ENCODE results near the gene BCAP31. TPM values are rescaled to one million over a fixed set of nuclear protein-coding genes. Genes with fewer than 3 reads are reported as not detected.

BCAP31 gene
- total RNA-seq, 1 experiment from 2014 or later: 138 TPM

DNA sequence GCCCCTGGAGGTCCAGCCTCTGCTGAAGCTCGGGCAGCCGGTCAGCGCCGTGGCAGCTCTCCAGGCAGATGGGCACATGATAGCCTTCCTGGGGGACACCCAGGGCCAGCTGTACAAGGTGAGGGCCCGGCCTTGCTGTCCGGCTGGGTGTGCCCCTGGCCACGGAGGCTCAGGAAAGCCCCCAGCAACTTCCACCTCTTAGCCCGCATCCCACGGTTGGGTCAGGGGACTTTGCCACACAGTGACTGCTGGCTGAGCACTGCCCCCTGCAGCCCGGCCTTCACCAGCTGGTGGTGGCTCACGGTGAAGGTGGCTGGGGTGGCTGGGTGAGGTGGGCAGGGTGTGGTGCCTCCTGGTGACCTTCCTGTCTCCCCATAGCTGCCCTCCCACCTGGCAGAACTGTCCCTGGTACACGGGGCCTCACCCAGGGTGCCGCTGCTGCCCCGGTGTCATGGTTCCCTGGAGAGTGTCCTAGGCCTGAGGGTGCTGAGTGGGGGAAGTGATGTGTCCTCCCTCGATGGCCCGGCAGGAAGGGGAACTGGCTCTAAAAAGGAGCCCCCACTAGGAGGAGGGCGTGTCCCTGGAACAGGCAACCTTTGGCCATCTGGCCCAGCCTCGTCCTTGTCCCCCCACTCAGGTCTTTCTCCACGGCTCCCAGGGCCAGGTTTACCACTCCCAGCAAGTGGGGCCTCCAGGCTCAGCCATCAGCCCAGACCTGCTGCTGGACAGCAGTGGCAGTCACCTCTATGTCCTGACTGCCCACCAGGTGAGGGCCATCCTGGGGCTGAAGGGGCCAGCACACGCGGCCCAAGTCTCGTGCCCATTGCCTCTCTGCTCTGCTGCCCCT lies 44.3 kb upstream of the BCAP31 start:
- H3K79me2 ChIP-seq (ENCODE audit: insufficient read depth, low read length): no peaks in the 10 kb centered on the region
- H2BK15ac ChIP-seq (ENCODE audit: low read depth, low read length): no peak overlapping the region
- H3K23me2 ChIP-seq (ENCODE audit: insufficient read length, low read depth, low read length, poor library complexity, severe bottlenecking): no peaks in the 10 kb centered on the region
- H3K14ac ChIP-seq (ENCODE audit: insufficient read depth, low read length): no peak overlapping the region
- H2BK12ac ChIP-seq (ENCODE audit: insufficient read length, low read depth, low read length): no peak overlapping the region
- no peak overlapping the region for H2BK120ac ChIP-seq (ENCODE audit: low read depth, low read length, poor library complexity, severe bottlenecking)
- H3K27ac ChIP-seq (ENCODE audit: insufficient read length, low read depth, low read length): no peak overlapping the region
- no peaks in the 10 kb centered on the region; a peak in 3 of 7 replicates for H3K36me3 Mint-ChIP-seq (ENCODE audit: insufficient read depth in 1 of 3, low read depth in 3 of 3)
- DNase-seq: peak; percentile 28
- no peak overlapping the region for H2AFZ ChIP-seq (ENCODE audit: low read length)
- no peak overlapping the region for H3K18ac ChIP-seq (ENCODE audit: insufficient read length, low read depth, low read length)
- no peak overlapping the region for H3K56ac ChIP-seq (ENCODE audit: insufficient read length, low read depth, low read length)
- H3K79me1 ChIP-seq (ENCODE audit: insufficient read depth, low read depth, low read length, poor library complexity, severe bottlenecking): no peaks in the 10 kb centered on the region
- H3K4me1 Mint-ChIP-seq: peaks cover 4 to 6% of the 10 kb centered on the region in 2 experiments; a peak in 3 of 4 replicates
- TF ChIP-seq, protein P1, sequence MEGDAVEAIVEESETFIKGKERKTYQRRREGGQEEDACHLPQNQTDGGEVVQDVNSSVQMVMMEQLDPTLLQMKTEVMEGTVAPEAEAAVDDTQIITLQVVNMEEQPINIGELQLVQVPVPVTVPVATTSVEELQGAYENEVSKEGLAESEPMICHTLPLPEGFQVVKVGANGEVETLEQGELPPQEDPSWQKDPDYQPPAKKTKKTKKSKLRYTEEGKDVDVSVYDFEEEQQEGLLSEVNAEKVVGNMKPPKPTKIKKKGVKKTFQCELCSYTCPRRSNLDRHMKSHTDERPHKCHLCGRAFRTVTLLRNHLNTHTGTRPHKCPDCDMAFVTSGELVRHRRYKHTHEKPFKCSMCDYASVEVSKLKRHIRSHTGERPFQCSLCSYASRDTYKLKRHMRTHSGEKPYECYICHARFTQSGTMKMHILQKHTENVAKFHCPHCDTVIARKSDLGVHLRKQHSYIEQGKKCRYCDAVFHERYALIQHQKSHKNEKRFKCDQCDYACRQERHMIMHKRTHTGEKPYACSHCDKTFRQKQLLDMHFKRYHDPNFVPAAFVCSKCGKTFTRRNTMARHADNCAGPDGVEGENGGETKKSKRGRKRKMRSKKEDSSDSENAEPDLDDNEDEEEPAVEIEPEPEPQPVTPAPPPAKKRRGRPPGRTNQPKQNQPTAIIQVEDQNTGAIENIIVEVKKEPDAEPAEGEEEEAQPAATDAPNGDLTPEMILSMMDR (conservative IDR thresholded peaks at IDR 0.05): no peak; the same call in 2 of the 3 replicates
- H3K4me2 ChIP-seq (ENCODE audit: insufficient read depth, insufficient read length, low read length): no peak overlapping the region
- no peaks in the 10 kb centered on the region for H3K9me3 ChIP-seq (ENCODE audit: control insufficient read depth, low read depth, low read length)
- no peak overlapping the region for H3T11ph ChIP-seq (ENCODE audit: low read length)
- H2BK20ac ChIP-seq (ENCODE audit: low read depth, low read length, poor library complexity, severe bottlenecking): no peak overlapping the region
- H2AK5ac ChIP-seq (ENCODE audit: insufficient read length, low read length): no peak overlapping the region
- H3K4ac ChIP-seq (ENCODE audit: low read depth, low read length): no peak overlapping the region
- WGBS (ENCODE audit: extremely low coverage, insufficient read length, low lambda C conversion rate): no CpG with 5 or more reads among the region's 22 CpGs
- H3K4me3 Mint-ChIP-seq: no peak overlapping the region
- H4K20me1 ChIP-seq (ENCODE audit: control insufficient read depth, insufficient read depth, insufficient read length): no peaks in the 10 kb centered on the region
- H2BK5ac ChIP-seq (ENCODE audit: insufficient read length, low read length): no peak overlapping the region
- peaks cover 26 to 60% of the 10 kb centered on the region in 2 experiments for H3K9me3 Mint-ChIP-seq
- H4K5ac ChIP-seq (ENCODE audit: insufficient read length, low read depth, low read length): no peak overlapping the region
- no peak overlapping the region for H3K9ac ChIP-seq (ENCODE audit: extremely low read depth, insufficient read length, low read length)
- no peak overlapping the region for H3K27ac Mint-ChIP-seq
- no peak overlapping the region for H4K8ac ChIP-seq (replicated peaks; ENCODE audit: insufficient read length, low read depth, low read length)
- no peak overlapping the region for H3K23ac ChIP-seq (ENCODE audit: insufficient read length, low read depth, low read length)
- no peaks in the 10 kb centered on the region for H3K27me3 ChIP-seq (ENCODE audit: insufficient read depth, low read length)
- peaks cover 7% of the 10 kb centered on the region; the same call in 1 of the 2 replicates for H3K27me3 Mint-ChIP-seq (ENCODE audit: low read depth)
- no peak overlapping the region for H4K91ac ChIP-seq (ENCODE audit: insufficient read length, low read depth, low read length)
- H3K4me1 ChIP-seq (ENCODE audit: insufficient read depth, low read length): no peaks in the 10 kb centered on the region
